ENCODE results near the gene COL18A1.

Gene COL18A1

DNA sequence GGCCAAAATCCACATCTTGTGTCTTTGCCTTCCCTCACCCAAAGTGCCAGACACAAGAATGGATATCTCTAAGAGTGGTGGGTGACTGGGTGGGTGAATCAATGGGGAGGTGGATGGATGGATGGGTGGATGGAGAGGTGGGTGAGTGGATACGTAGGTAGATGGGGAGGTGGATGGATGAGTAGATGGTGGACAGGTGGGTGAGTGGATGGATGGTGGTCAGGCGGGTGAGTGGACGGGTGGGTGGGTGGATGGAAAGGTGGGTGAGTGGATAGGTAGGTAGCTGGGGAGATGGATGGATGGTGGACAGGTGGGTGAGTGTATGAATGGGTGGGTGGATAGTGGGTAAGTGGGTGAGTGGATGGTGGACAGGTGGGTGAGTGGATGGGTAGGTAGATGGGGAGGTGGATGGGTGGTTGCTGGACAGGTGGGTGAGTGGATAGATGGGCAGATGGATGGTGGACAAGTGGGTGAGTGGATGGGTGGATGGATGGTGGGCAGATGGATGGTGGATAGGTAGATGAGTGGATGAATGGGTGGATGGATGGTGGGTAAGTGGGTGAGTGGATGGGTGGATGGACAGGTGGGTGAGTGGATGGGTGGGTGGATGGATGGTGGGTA lies 103.0 kb downstream of the COL18A1 start:
- no peak for DNase-seq (ENCODE audit: low spot score)

DNA sequence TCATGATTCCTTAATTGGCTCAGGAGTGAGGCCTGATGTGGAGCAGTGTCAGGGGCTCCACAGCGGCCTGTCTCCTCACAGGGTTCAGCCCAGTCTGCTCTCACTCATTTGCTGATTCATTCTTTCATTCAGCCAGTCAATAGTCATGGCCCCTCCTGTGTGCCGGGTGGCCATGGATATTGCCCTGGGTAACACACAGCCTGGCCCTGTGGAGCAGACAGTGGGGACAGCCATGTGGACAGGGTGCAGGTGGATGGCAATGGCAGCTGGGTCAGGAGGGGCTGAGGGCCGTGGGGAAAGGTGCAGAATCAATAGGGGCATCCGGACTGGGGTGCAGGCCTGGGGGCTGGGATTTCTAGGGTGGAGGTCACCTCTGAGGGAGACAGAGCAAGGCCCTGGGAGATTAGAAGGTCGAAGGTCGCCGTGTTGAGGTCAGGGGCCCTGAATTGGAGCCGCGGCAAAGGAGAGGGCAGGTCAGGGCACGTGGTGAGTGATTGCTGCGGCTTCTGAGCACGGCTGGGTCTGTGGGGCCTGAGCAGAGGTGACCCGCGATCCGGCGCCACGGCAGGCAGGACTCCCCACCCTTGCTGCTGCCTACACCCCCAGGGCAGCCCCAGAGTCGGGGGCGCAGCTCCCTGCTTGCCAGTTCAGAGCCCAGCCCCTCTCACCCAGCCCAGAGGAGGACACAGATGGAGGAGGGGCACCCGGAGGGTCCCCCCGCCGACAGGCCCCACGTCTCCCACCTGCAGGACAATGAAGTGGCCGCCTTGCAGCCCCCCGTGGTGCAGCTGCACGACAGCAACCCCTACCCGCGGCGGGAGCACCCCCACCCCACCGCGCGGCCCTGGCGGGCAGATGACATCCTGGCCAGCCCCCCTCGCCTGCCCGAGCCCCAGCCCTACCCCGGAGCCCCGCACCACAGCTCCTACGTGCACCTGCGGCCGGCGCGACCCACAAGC lies 103.9 kb downstream of the COL18A1 start:
- no peak for DNase-seq (ENCODE audit: low spot score)

GRCh38 chr21:45509566-45510465 lies 104.9 kb downstream of the COL18A1 start:
- DNase-seq (ENCODE audit: low spot score), result no peak

DNA sequence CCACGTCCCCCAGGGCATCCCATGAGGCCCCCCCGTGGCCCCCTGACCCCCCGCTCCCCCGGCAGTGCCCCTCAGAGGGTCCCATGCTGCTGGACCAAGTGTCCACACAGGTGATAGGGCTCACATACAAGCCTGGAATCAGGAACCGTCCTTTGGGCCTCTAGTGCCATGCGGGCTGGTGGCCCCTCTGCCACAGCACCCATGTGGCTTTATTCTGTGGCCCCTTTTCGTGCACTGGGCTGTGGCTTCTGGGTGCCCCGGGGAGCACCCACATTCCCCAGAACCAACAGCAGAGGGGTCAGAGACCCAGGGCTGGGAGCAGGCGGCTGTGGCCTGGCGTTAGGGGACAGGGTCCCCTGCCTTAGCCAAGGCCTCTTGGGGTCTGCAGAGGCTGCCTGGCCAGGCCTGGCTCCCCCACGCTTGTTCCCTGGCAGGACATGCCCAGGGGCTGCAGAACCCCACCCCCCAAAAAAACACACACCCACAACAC lies 105.5 kb downstream of the COL18A1 start:
- DNase-seq (ENCODE audit: low spot score), result no peak

- no peak for DNase-seq (ENCODE audit: low spot score)
These were observed 106.0 kb downstream of the COL18A1 start for GRCh38 chr21:45511007-45511406.

GRCh38 chr21:45511661-45512431 lies 106.9 kb downstream of the COL18A1 start:
- DNase-seq (ENCODE audit: low spot score), result no peak

DNA sequence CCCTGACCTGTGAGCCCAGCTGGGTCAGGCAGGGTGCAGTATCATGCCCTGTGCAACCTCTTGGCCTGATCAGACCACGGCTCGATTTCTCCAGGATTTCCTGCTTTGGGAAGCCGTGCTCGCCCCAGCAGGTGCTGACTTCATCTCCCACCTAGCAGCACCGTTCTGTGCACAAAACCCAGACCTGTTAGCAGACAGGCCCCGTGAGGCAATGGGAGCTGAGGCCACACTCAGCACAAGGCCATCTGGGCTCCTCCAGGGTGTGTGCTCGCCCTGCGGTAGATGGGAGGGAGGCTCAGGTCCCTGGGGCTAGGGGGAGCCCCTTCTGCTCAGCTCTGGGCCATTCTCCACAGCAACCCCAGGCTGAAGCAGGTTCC lies 107.6 kb downstream of the COL18A1 start:
- DNase-seq (ENCODE audit: low spot score), result no peak

DNA sequence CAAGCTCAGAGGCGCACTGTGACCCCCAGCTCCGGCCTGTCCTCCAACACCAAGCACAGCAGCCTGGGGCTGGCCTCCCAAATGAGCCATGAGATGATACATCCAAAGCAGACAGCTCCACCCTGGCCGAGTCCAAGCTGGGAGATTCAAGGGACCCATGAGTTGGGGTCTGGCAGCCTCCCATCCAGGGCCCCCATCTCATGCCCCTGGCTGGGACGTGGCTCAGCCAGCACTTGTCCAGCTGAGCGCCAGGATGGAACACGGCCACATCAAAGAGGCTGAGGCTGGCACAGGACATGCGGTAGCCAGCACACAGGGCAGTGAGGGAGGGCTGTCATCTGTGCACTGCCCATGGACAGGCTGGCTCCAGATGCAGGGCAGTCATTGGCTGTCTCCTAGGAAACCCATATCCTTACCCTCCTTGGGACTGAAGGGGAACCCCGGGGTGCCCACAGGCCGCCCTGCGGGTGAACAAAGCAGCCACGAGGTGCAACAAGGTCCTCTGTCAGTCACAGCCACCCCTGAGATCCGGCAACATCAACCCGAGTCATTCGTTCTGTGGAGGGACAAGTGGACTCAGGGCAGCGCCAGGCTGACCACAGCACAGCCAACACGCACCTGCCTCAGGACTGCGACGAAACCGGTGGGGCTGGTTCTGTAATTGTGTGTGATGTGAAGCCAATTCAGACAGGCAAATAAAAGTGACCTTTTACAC lies 108.2 kb downstream of the COL18A1 start:
- no peak for DNase-seq (ENCODE audit: low spot score)

- DNase-seq (ENCODE audit: low spot score), result no peak
These were observed 108.9 kb downstream of the COL18A1 start for GRCh38 chr21:45513741-45514310.

DNA sequence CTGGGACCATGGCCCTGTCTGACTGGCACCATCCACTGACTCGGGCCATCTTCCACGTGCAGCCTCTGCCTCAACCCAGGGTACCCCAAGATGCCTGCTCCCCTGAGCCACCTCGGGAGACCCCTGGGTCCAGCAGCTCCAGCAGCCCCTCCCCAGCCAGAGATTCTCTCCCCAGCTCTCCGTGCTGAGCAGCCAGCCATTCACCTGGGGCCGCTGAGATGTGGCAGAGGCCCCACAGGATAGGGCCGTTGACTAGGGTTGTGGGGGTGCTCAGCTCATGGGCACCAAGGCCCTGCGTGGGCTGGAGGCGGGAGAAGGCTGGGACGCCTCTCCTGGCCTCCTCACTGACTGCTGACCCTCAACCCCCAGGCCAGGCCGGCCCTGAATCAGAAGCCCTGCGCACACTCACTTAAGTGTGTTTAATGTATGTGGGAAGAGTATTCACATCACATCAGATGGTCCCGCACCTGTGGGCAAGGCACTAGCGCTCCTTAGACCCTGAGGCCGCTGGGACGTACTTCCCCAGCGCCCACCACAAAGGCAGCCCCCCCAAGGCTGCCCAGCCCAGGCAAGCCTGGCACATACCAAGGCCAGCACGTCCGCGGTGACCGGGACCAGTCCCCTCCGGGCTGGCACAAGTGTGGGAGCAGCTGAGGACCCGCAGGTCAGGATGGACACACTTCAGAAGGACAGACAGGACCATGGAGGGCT lies 109.5 kb downstream of the COL18A1 start:
- no peak for DNase-seq (ENCODE audit: low spot score)

DNA sequence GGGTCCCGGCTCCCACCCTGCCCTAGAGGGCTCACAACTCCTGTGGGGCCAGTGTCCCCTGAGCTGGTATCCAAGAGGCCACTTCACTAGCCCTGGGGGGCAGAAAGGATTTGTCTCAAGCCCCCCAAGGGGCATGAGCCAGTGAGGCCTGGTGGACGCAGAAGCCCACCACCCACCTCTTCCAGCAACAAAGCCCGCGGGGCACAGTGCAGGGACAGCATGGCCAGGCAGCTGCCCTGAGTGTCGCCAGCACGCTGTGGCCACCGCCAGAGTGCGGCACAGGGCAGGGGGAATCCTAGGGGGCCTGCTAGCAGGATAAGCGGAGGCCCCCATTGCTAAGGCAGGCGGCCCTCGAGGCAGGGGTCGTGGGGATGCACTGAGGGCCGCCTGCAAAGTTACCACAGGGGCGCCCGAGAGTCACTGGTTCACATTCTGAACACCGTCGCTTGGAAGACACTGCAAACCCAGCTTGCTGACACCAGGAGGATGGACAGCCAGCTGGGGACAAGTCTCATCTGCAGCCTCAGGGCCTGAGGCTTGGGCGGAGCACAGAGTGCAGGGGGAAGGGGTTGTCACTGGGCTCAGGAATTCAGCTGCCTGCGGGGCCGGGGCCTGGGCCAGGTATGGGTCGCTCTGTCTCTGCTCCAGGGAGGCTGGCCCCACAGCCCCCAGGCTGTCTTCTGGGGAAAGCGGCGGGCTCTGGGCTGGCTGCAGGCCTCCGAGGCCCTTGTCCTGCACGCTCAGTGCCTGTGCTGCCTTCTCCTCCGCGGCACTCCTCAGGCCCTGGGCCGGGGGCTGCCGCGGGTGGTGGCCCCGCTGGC lies 110.5 kb downstream of the COL18A1 start:
- DNase-seq (ENCODE audit: low spot score), result no peak

- no peak for DNase-seq (ENCODE audit: low spot score)
These were observed 111.2 kb downstream of the COL18A1 start for GRCh38 chr21:45516071-45516670.

DNA sequence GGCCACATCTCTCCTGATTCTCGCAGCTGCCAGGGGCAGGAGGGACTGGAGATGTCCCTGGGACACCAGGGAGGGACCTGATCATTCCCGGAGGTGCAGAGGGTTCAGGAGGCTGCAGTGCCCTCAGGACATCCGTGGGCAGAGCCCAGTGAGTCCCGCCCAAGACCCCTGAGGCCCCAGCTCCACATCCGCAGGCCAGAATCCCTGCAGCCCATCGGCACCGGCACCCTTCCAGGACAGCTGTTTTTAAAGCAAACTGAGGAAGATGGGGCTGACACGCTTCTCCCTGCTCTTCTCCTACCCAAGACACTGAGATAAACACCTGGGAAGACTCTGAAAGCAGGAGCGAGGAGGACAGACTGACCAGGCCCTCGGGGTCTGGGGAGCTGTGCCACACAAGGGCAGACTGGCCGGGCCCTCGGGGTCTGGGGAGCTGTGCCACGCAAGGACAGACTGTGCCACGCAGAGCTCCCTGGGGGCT lies 111.7 kb downstream of the COL18A1 start:
- no peak for DNase-seq (ENCODE audit: low spot score)

DNA sequence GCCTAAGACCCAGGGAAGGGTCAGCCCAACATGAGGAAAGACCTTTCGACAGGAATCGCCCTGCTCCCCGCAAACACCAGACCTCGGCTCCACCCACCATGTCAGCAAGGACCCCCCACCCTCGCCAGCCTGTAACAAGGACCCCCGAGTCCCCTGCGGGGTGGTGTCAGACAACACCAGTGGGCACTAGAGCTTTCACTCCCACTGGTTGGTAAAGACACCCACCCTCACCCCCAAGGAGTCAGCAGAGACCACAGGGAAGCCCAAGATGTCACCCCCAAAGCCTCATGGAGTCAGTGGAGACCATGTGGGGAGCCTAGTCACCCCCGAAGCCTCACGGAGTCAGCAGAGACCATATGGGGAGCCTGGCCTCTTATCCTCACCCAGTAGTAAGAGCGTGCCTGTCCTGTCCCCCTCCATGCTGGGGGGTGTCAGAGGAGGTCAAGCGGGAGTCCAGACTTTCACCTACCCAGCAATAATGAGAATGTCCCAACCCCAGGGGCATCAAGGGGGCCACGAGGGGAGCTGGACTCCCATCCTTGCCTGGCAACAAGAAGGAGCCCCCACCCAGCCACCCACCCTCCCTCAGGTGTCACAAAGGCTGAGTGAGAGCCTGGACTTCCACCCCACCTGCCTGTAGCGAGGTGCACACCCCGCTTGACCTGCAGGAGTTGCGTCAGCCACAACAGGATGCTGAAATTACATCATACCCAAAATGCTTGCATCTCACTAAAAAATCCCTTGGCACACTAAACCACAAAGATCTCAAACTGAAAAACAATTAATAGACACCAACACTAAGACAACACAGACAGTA lies 112.5 kb downstream of the COL18A1 start:
- DNase-seq (ENCODE audit: low spot score), result no peak

- DNase-seq (ENCODE audit: low spot score), result no peak
These were observed 113.8 kb downstream of the COL18A1 start for GRCh38 chr21:45518742-45519141.

DNA sequence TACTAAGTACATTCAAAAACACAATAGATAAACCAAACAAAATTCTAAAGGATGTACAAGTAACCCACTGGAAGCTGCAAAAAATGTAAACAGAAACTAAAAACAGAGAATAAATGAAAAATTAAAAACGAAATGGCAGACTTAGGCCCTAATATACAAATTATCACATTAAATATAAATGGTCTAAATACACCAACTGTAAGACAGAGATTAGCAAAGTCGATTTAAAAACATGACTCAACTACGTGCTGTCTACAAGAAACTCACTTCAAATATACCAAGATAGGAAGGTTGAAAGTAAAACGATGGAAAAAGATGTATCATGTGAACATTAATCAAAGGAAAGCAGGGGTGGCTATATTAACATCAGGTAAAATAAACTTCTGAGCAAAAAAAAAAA lies 114.2 kb downstream of the COL18A1 start:
- no peak for DNase-seq (ENCODE audit: low spot score)

DNA sequence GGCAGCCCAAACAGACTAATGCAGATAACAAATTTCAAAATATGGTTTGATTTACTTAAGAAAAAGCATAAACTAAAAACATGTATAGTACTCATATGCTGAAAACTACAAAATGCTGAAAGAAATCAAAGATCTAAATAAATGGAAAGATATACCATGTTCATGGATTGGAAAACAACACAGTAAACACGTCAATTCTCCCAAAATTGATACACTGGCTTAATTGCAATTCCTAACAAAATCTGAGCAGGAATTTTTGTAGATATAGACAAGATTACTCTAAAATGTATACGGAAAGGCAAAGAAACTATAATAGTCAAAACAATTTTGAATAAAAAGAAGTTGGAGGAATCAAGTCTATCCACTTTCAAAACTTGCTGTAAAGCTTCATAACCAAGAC lies 116.3 kb downstream of the COL18A1 start:
- no peak for DNase-seq (ENCODE audit: low spot score)

Measured in germinal center (tissue), 1 donor.